ENCODE data around the gene TBCD. TPM values are rescaled to one million over a fixed set of nuclear protein-coding genes. Genes with fewer than 3 reads are reported as not detected.

TBCD gene
- total RNA-seq, 2 donors from 2014 or later, result 55.0 to 55.5 TPM

DNA sequence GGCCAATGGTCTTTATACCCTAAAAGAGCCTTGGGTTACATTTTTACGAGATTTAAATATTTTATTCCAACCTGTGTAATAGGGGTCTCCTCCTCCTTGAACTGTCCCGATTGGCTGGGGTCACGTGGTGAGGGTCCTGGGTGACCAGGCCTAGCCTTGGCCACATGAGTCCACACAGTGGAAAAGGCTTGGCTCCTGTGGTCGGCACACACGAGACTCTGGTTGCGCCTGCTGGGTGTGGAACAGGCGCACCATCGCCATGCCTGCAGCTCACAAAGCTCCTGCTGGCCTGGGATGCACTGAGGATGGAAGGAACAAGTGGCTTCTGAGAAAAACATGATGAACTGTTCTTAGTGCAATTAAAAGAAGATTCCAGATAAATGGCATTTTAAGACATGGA is 191.9 kb downstream of the TBCD start:
- peaks cover 21% of the 10 kb centered on the region for H3K9me3 ChIP-seq
- peaks cover 36% of the 10 kb centered on the region for H3K36me3 ChIP-seq
- no peak overlapping the region for H3K27ac ChIP-seq
- ATAC-seq (ENCODE audit: insufficient number of reproducible peaks, low FRiP score, low read depth), result no peak
- H3K4me3 ChIP-seq, result no peak overlapping the region
- DNase-seq (ENCODE audit: low spot score), result no peak
- no peaks in the 10 kb centered on the region for H3K4me1 ChIP-seq (ENCODE audit: control insufficient read depth in 1 of 2, low read depth in 2 of 2)
- TF ChIP-seq, protein P1, sequence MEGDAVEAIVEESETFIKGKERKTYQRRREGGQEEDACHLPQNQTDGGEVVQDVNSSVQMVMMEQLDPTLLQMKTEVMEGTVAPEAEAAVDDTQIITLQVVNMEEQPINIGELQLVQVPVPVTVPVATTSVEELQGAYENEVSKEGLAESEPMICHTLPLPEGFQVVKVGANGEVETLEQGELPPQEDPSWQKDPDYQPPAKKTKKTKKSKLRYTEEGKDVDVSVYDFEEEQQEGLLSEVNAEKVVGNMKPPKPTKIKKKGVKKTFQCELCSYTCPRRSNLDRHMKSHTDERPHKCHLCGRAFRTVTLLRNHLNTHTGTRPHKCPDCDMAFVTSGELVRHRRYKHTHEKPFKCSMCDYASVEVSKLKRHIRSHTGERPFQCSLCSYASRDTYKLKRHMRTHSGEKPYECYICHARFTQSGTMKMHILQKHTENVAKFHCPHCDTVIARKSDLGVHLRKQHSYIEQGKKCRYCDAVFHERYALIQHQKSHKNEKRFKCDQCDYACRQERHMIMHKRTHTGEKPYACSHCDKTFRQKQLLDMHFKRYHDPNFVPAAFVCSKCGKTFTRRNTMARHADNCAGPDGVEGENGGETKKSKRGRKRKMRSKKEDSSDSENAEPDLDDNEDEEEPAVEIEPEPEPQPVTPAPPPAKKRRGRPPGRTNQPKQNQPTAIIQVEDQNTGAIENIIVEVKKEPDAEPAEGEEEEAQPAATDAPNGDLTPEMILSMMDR (IDR thresholded peaks at IDR 0.05), result no peak
- H3K27me3 ChIP-seq (replicated peaks; ENCODE audit: insufficient read depth), result no peaks in the 10 kb centered on the region

DNA sequence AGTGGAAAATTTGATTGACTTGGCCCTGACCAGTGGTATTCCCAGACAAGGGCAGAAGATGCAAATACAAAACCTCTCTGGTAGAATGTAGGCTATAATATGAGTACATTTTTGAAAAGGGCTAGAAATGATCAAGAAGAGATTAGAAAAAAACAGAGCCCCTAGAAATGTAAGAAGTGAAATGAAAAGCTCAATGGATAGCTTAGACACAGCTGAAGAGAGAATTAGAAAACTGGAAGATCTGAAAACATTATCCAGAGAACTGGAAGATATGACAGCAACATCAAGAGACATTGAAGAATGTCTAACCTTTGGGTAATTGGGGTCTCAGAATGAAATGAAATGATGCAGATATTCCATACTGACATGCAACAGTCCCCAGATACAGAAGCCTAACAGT is 193.1 kb downstream of the TBCD start:
- ATAC-seq (ENCODE audit: insufficient number of reproducible peaks, low FRiP score, low read depth) (no peak), DNase-seq (ENCODE audit: low spot score) (no peak)
- Histone ChIP-seq H3K36me3 (peaks cover 36% of the 10 kb centered on the region), H3K9me3 (peaks cover 23% of the 10 kb centered on the region), H3K27me3 (replicated peaks; ENCODE audit: insufficient read depth) (no peaks in the 10 kb centered on the region), H3K4me3 (no peak overlapping the region), H3K4me1 (ENCODE audit: control insufficient read depth in 1 of 2, low read depth in 2 of 2) (no peaks in the 10 kb centered on the region), H3K27ac (no peak overlapping the region)
- TF ChIP-seq, protein P1 (IDR thresholded peaks at IDR 0.05), result no peak

DNA sequence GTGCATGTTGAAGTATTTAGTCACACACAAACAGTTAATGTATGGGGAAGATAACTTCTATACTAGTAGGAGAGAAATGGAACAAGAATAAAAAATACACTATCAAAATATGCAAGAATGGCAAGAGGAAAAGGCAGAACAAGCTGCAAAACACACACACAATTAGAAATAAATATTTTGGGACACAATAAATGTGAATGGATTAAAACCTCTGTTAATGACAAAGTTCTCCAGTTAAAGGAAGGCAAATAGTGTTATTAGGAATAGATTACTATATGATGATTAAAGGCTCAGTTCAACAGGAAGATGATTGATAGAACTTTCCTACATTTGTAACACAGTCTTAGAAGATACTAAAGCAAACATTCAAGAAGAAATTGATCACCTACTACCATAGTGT is 194.2 kb downstream of the TBCD start:
- Histone ChIP-seq H3K36me3 (peaks cover 32% of the 10 kb centered on the region), H3K4me1 (ENCODE audit: control insufficient read depth in 1 of 2, low read depth in 2 of 2) (no peaks in the 10 kb centered on the region), H3K4me3 (no peak overlapping the region), H3K27ac (no peak overlapping the region), H3K27me3 (replicated peaks; ENCODE audit: insufficient read depth) (no peaks in the 10 kb centered on the region), H3K9me3 (peaks cover 28% of the 10 kb centered on the region)
- ATAC-seq (ENCODE audit: insufficient number of reproducible peaks, low FRiP score, low read depth) (no peak), DNase-seq (ENCODE audit: low spot score) (no peak)
- TF ChIP-seq, protein P1 (IDR thresholded peaks at IDR 0.05), result no peak

DNA sequence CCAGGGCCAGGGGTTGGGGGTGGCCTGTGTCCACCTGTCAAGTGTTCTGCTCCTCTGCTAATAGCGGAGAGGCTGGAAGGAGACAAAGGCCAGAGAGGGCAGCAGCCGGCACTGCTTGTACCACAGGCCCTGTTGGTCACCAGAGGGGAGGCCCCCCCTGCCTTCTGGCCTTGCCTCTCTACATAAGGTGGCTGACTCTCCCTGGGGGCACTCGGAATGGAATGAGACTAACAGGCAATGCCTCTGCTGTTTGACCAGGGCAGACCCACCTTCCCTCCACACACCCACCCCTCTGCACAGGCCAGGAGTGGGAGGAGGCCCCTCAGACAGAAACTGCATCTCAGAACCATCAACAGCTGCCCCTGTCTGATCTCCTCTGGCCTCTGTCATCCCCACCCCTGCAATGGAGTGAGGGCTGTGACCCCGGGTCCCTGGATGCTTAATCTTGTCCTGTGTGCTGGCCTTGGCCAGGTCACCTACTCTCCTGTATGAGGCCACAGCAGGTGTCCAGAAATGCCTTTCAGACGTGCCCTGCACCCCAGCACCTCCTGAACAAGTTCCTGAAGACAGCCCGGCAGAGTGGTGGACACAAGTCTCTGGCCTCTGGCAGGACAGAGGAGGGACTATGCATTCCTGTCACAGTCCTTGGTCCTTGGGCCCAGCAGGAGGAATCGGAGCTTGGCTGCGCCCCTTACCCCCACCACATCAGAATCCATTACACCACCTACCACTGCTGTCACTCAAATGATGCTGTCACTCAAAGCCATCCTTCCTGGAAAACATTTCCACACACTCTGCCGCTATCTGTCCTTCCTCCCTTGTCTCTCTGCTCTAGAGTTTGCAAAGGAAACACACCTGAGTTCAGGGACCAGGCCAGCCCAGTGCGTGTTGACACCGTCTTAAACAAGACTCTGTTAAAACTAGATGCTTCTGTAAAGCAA is 195.5 kb downstream of the TBCD start:
- peaks cover 28% of the 10 kb centered on the region for H3K9me3 ChIP-seq
- TF ChIP-seq, protein P1 (IDR thresholded peaks at IDR 0.05), result no peak
- no peaks in the 10 kb centered on the region for H3K4me1 ChIP-seq (ENCODE audit: control insufficient read depth in 1 of 2, low read depth in 2 of 2)
- no peak overlapping the region for H3K4me3 ChIP-seq
- DNase-seq (ENCODE audit: low spot score) (no peak), ATAC-seq (ENCODE audit: insufficient number of reproducible peaks, low FRiP score, low read depth) (no peak)
- peaks cover 22% of the 10 kb centered on the region for H3K36me3 ChIP-seq
- no peak overlapping the region for H3K27ac ChIP-seq
- H3K27me3 ChIP-seq (replicated peaks; ENCODE audit: insufficient read depth), result no peaks in the 10 kb centered on the region

DNA sequence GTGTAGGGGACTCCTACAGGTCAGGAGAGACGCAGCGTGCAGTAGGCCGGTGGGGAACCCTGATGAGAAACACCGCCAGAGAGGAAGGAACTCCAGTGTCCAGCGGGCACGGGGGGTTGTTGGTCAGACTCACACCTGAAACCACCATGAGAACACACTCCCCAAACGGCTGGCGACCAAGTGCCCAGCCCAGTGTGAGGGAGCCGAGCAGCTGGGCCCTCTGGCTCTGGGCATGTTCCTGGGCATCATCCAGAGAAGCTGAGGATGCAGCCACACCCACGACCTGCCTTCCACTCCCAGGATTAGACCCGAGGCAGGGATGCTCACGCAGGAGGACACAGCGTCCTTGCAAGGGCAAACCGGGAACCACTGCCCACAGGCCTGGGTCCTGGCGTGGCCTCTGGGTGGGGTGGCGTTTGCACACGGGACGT is 196.2 kb downstream of the TBCD start:
- no peak for DNase-seq (ENCODE audit: low spot score)

More for the DNA sequence above, 196.2 kb downstream of the TBCD start:
- TF ChIP-seq, protein P1 (IDR thresholded peaks at IDR 0.05), result no peak
- no peaks in the 10 kb centered on the region for H3K27me3 ChIP-seq (replicated peaks; ENCODE audit: insufficient read depth)
- no peak for ATAC-seq (ENCODE audit: insufficient number of reproducible peaks, low FRiP score, low read depth)
- H3K36me3 ChIP-seq, result peaks cover 18% of the 10 kb centered on the region
- no peak overlapping the region for H3K4me3 ChIP-seq
- peaks cover 30% of the 10 kb centered on the region for H3K9me3 ChIP-seq
- H3K27ac ChIP-seq, result no peak overlapping the region
- H3K4me1 ChIP-seq (ENCODE audit: control insufficient read depth in 1 of 2, low read depth in 2 of 2), result no peaks in the 10 kb centered on the region
